GM12873 (cell line): Measurements from ENCODE around the gene CACNA1S.

Source experiments
- CTCF ChIP-seq: IDR thresholded peaks from 2 replicates; pipeline ENCODE4 v1.5.1; 2012; ENCODE audit warnings: low read depth, mild to moderate bottlenecking, moderate library complexity, low read length, control low read depth; ENCODE audit not compliant: insufficient read depth; ENCODE audit errors: missing control alignments

CACNA1S gene

GRCh38 chr1:201142849-201143725, 30.9 kb upstream of the CACNA1S start:
- TF ChIP-seq CTCF, result no peak

GRCh38 chr1:201142011-201142848, 30.0 kb upstream of the CACNA1S start:
- no peak for TF ChIP-seq CTCF

DNA sequence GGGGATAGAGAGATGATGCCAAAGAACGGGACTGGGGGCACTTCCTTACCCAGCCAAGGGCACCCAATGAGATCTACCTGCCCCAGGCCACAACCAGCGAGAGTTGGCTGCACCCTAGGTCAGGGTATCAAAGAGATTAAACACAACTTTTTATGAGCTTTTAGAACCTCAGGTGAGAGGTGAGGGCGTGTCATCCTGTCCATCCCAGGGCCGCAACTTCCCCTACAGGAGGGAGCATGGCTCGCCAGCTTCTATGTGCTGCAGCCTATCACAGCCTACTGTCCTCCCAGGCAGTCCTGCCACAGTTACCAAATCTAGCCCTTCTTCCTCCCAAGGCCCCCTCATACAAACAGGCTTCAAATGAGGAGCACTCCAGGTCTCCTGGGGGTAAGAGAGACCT, 29.2 kb upstream of the CACNA1S start:
- no peak for TF ChIP-seq CTCF

- TF ChIP-seq CTCF, result no peak
These were observed 28.7 kb upstream of the CACNA1S start for GRCh38 chr1:201140941-201141260.

DNA sequence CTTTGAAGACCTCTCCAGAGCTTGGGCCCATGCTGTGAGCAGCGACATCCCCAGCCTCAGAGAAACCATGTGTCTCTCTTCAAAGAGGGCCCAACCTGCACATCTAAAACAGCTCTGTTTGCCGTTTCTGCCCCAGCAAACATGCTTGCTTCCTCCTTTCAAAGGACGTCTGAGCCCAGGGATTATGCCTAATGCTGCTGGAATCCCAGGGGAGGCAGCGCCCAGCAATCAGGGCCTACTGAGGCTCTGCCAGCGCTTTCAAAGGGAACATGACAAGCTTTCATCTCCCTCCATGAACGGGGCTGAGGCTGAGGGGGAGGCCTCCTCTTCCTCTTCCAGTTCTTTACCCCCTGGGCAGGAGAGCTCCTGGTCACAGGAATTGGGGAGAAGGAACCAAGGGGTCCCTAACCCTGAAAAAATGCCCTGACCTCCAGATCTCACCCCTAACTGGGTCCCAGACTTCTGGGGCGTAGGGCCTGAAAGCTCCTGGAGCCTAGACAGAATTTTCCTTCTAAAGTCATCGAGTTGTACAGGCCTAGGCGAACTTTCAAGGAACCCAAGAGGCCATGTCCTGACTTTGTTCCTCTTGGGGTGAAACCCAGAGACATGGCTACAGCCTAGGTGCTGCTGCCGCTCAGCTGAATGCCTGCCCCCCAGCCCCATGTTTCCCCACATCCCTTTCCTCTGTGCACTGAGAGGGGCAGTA, 28.2 kb upstream of the CACNA1S start:
- TF ChIP-seq CTCF, result no peak

DNA sequence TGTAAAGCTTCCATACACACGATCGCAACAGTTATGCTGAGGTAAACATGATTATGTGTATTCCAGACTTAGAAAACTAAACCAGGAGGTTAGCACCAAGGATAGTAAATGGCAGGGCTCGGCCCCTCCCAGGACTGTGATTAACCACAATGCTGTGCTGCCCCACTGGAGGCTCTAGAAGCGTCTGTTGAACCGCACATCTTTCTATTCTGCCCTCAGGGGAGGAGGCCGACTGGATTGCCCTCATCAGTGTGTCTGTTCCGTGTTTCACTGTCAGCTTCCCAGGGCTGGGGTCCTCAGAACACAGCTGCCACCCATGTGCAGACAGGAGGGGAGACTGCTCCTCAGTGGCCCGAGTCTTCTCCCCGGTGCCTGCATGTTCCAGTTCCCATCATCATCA, 27.5 kb upstream of the CACNA1S start:
- TF ChIP-seq CTCF, result no peak

DNA sequence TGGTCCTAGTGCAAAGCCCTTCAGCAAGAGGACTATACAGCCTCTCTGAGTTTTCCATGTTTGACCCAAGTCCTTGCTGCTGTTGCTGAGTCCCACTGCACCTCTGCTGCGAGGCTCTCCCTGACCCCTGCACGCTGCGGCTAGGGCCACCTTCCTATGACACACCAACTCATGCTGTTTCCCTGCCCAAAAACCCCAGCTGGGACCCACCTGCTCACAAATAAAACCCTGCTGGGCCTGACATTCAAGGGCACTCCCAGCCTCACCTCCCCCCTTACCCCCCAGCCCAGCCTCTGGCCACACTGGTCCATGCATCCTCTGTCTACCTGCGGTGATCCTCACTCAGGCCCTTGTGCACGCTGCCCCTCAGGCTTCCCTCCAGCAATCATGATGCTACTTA, 27.1 kb upstream of the CACNA1S start:
- no peak for TF ChIP-seq CTCF
